Cardiac septum (tissue), 1 donor: Measurements from ENCODE around the gene ADCY2. TPM values are rescaled to one million over a fixed set of nuclear protein-coding genes. Genes with fewer than 3 reads are reported as not detected.

Experiments used
- DNase-seq: peaks from one replicate; pipeline ENCODE4 v3.0.0-alpha.2; 2020; ENCODE audit warnings: low spot score
- intact Hi-C: fragments of 100-400 bp; cut with DNase I; formaldehyde crosslinking; loops from one replicate; pipeline ENCODE4 v1.14.0; 2022
- total RNA-seq: library from RNA; stranded (reverse); fragmentation: NEBNext Ultra II Directional; extraction: Animal tissue kit (Norgen Biotek cat#: 25700); gene quantifications from one replicate; pipeline ENCODE4 v1.2.1, GENCODE V29; 2021
- donor health status: DM: no; HTN: no; CAD: no.

The ADCY2 gene
- total RNA-seq, 1 donor from 2014 or later: 0.54 TPM

- intact Hi-C loops: no loop called here
- DNase-seq: no peak
Measured at GRCh38 chr5:7541898-7542297, 146.0 kb downstream of the ADCY2 start.

- no peak for DNase-seq
- intact Hi-C loops: no loop called here
Measured at GRCh38 chr5:7546555-7546954, 150.6 kb downstream of the ADCY2 start.

- no peak for DNase-seq
- intact Hi-C loops: no loop called here
Measured at GRCh38 chr5:7548596-7548995, 152.7 kb downstream of the ADCY2 start.

GRCh38 chr5:7565559-7565958 is 169.6 kb downstream of the ADCY2 start:
- no peak for DNase-seq
- intact Hi-C loops: no loop called here

- intact Hi-C loops: no loop called here
- DNase-seq: no peak
Measured at GRCh38 chr5:7576023-7576715, 180.2 kb downstream of the ADCY2 start.

- intact Hi-C loops: no loop called here
- no peak for DNase-seq
Measured at GRCh38 chr5:7577381-7577780, 181.4 kb downstream of the ADCY2 start.

- intact Hi-C loops: no loop called here
- no peak for DNase-seq
Measured at GRCh38 chr5:7578071-7578470, 182.1 kb downstream of the ADCY2 start.

- DNase-seq: no peak
- intact Hi-C loops: no loop called here
Measured at GRCh38 chr5:7584749-7585148, 188.8 kb downstream of the ADCY2 start.

- intact Hi-C loops: no loop called here
- no peak for DNase-seq
Measured at GRCh38 chr5:7585807-7586206, 189.9 kb downstream of the ADCY2 start.

- no peak for DNase-seq
- intact Hi-C loops: no loop called here
Measured at GRCh38 chr5:7586480-7586879, 190.5 kb downstream of the ADCY2 start.

GRCh38 chr5:7589800-7590199 is 193.9 kb downstream of the ADCY2 start:
- no peak for DNase-seq
- intact Hi-C loops: no loop called here

- no peak for DNase-seq
- intact Hi-C loops: no loop called here
Measured at GRCh38 chr5:7592910-7593309, 197.0 kb downstream of the ADCY2 start.

- intact Hi-C loops: no loop called here
- no peak for DNase-seq
Measured at GRCh38 chr5:7597059-7597642, 201.2 kb downstream of the ADCY2 start.

- intact Hi-C loops: no loop called here
- no peak for DNase-seq
Measured at GRCh38 chr5:7606840-7607465, 211.0 kb downstream of the ADCY2 start.

- intact Hi-C loops: no loop called here
- no peak for DNase-seq
Measured at GRCh38 chr5:7608772-7609171, 212.8 kb downstream of the ADCY2 start.

- DNase-seq: no peak
- intact Hi-C loops: no loop called here
Measured at GRCh38 chr5:7609726-7610125, 213.8 kb downstream of the ADCY2 start.

GRCh38 chr5:7610531-7611177 is 214.7 kb downstream of the ADCY2 start:
- no peak for DNase-seq
- intact Hi-C loops: no loop called here

- intact Hi-C loops: no loop called here
- no peak for DNase-seq
Measured at GRCh38 chr5:7611518-7611917, 215.6 kb downstream of the ADCY2 start.

GRCh38 chr5:7615566-7616061 is 219.7 kb downstream of the ADCY2 start:
- DNase-seq: no peak
- intact Hi-C loops: no loop called here

- intact Hi-C loops: no loop called here
Measured at GRCh38 chr5:7616897-7617296, 221.0 kb downstream of the ADCY2 start.

GRCh38 chr5:7622498-7622897 is 226.6 kb downstream of the ADCY2 start:
- intact Hi-C loops: no loop called here
- no peak for DNase-seq

More at GRCh38 chr5:7616897-7617296, 221.0 kb downstream of the ADCY2 start:
- no peak for DNase-seq
